Measurements from ENCODE around the gene FTO. TPM values are rescaled to one million over a fixed set of nuclear protein-coding genes. Genes with fewer than 3 reads are reported as not detected.
A peak's percentile ranks its signal among the peaks of the same experiment; 100 is the strongest.

FTO gene
- total RNA-seq, 1 donor from 2014 or later: 110 TPM

- peaks cover 34% of the 10 kb centered on the region for H3K4me1 ChIP-seq
- no peaks in the 10 kb centered on the region for H4K20me1 ChIP-seq (ENCODE audit: low read depth)
- H3K36me3 ChIP-seq: no peaks in the 10 kb centered on the region
- peaks cover 4% of the 10 kb centered on the region for H3K36me3 Mint-ChIP-seq
- H3K27ac ChIP-seq: no peak overlapping the region
- H3K9me3 Mint-ChIP-seq: no peaks in the 10 kb centered on the region
- TF ChIP-seq CTCF (IDR thresholded peaks at IDR 0.05) (no peak), EZH2 (IDR thresholded peaks at IDR 0.05) (no peak), EZH2phosphoT487 (IDR thresholded peaks at IDR 0.05) (no peak)
- no peak overlapping the region for H3K4me3 ChIP-seq
- no peak overlapping the region for H3K4me2 ChIP-seq
- H3F3A ChIP-seq (ENCODE audit: low read depth): no peaks in the 10 kb centered on the region
- H3K79me2 ChIP-seq (ENCODE audit: low read depth): peaks cover 62% of the 10 kb centered on the region
- H3K4me1 Mint-ChIP-seq: peaks cover 21% of the 10 kb centered on the region
- no peak overlapping the region for H2AFZ ChIP-seq (replicated peaks)
- no peaks in the 10 kb centered on the region for H3K27me3 Mint-ChIP-seq (ENCODE audit: insufficient read depth, low read depth)
- peak overlapping the region; percentile 55 for H3K27ac Mint-ChIP-seq
- H3K27me3 ChIP-seq: no peaks in the 10 kb centered on the region
- no peak overlapping the region for H3K4me3 Mint-ChIP-seq
- no peak for DNase-seq (ENCODE audit: low spot score)
- no peak overlapping the region for H3K9ac ChIP-seq
- H3K9me3 ChIP-seq (ENCODE audit: low read depth): no peaks in the 10 kb centered on the region
These were observed 76.1 kb downstream of the FTO start for GRCh38 chr16:53780051-53780450.

DNA sequence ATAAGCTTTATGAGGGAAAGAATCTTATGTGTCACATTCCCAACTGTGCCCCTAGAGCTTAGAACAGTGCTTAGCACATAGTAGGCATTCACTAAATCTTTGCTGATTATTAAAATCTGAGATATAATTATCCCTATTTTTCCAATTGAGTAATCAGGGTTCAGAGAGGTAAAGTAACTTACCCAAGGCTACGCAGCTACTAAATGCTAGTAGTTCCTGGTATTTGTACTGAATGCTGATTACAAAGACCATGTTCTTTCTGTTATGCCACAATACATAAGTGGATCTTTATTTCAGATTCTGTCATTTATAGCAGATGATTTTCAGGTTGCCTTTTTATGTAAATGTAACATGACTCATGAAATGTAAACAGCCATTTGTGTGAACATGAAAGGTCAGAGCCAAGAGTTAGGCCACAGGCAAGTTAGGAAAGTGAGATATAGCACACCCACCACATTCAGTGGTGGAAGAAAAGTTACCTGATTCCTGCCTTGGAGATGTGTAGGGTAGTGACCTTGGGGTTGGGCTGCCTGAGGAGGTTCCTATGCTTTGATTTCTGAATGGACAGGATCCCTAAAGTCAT, 77.2 kb downstream of the FTO start:
- Histone ChIP-seq H3K36me3 (no peaks in the 10 kb centered on the region), H3K27me3 (no peaks in the 10 kb centered on the region), H3K79me2 (ENCODE audit: low read depth) (peaks cover 62% of the 10 kb centered on the region), H3F3A (ENCODE audit: low read depth) (no peaks in the 10 kb centered on the region), H3K4me1 (peaks cover 30% of the 10 kb centered on the region), H3K4me2 (no peak overlapping the region), H3K27ac (no peak overlapping the region), H3K4me3 (no peak overlapping the region), H3K9me3 (ENCODE audit: low read depth) (no peaks in the 10 kb centered on the region), H4K20me1 (ENCODE audit: low read depth) (no peaks in the 10 kb centered on the region), H3K9ac (no peak overlapping the region), H2AFZ (replicated peaks) (no peak overlapping the region)
- no peaks in the 10 kb centered on the region for H3K27me3 Mint-ChIP-seq (ENCODE audit: insufficient read depth, low read depth)
- H3K4me1 Mint-ChIP-seq: peaks cover 17% of the 10 kb centered on the region
- no peak overlapping the region for H3K27ac Mint-ChIP-seq
- H3K4me3 Mint-ChIP-seq: no peak overlapping the region
- TF ChIP-seq EZH2phosphoT487 (IDR thresholded peaks at IDR 0.05) (no peak), CTCF (IDR thresholded peaks at IDR 0.05) (no peak), EZH2 (IDR thresholded peaks at IDR 0.05) (no peak)
- no peaks in the 10 kb centered on the region for H3K9me3 Mint-ChIP-seq
- peaks cover 4% of the 10 kb centered on the region for H3K36me3 Mint-ChIP-seq
- no peak for DNase-seq (ENCODE audit: low spot score)

DNA sequence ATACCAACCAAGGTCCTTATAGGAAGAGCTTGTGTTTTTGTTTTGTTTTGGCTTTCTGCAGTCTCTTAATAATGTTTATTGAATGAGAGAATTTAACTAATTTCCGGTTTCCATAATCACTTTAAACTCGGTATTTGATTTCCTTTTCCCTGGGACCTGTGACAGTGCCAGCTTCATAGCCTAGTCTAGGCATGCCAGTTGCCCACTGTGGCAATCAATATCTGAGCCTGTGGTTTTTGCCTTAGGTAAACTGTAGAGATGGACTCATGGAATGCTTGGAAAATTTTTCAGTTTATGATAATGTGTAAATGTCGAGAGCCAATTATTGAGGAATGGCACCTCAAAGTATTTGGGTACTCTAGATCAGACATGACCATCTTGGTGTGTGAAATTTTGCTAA, 78.2 kb downstream of the FTO start:
- Mint-ChIP-seq H3K4me3 (no peak overlapping the region), H3K9me3 (peaks cover 3% of the 10 kb centered on the region), H3K36me3 (peaks cover 7% of the 10 kb centered on the region), H3K4me1 (peaks cover 15% of the 10 kb centered on the region), H3K27ac (no peak overlapping the region), H3K27me3 (ENCODE audit: insufficient read depth, low read depth) (no peaks in the 10 kb centered on the region)
- H3K9me3 ChIP-seq (ENCODE audit: low read depth): no peaks in the 10 kb centered on the region
- no peaks in the 10 kb centered on the region for H3K27me3 ChIP-seq
- no peaks in the 10 kb centered on the region for H4K20me1 ChIP-seq (ENCODE audit: low read depth)
- peaks cover 26% of the 10 kb centered on the region for H3K4me1 ChIP-seq
- H2AFZ ChIP-seq (replicated peaks): no peak overlapping the region
- H3K27ac ChIP-seq: no peak overlapping the region
- H3K36me3 ChIP-seq: no peaks in the 10 kb centered on the region
- H3K9ac ChIP-seq: no peak overlapping the region
- peaks cover 60% of the 10 kb centered on the region for H3K79me2 ChIP-seq (ENCODE audit: low read depth)
- no peak overlapping the region for H3K4me2 ChIP-seq
- no peaks in the 10 kb centered on the region for H3F3A ChIP-seq (ENCODE audit: low read depth)
- no peak overlapping the region for H3K4me3 ChIP-seq
- TF ChIP-seq EZH2 (IDR thresholded peaks at IDR 0.05) (no peak), CTCF (IDR thresholded peaks at IDR 0.05) (no peak)
- DNase-seq (ENCODE audit: low spot score): no peak
